ENCODE data around the gene ATP5F1B.

Gene ATP5F1B

GRCh38 chr12:56616244-56616643 lies 29.5 kb downstream of the ATP5F1B start:
- no peak for DNase-seq

- no peak for DNase-seq
Measured at GRCh38 chr12:56614627-56615026, 31.2 kb downstream of the ATP5F1B start.

DNA sequence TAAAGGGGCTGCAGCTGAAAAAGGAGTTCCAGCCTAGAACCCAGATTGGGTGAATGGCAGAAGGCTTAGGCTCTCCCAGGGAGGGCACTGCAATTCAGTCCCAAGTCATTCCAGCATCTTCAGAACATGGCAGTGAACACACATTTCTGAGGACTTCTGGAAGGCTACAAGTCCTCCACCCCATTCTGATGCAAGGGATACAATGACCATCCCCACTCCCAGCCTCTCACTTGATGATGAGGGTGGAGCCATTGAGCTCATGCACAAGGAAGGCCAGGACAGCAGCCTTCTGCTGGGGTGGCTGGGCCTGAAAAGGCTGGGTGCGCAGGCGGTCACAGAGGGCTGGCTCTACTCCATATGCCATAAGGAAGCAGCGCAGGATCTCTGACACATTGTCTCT lies 41.4 kb downstream of the ATP5F1B start:
- DNase-seq: no peak

- DNase-seq: no peak
Measured at GRCh38 chr12:56602239-56602638, 43.5 kb downstream of the ATP5F1B start.

DNA sequence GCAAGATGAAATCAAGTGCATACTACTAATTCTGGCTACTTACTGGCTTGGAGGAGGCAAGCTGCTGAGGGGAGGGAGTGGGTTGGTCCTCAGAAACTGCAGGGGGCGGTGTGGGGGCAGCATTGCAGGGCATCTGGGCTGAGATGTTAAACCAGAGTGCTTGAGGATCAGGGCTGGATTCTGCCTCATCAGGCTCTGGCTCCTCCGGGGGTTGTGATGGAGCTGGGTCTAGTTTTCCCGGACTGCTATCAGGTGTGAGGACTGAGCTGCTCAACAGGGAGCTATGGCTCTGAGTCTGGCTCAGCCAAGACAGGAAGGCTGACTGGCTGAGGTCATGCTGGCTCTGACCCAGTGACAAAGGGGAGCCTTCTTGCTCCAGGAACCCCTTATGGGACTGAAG lies 44.3 kb downstream of the ATP5F1B start:
- DNase-seq: peak; percentile 15

DNA sequence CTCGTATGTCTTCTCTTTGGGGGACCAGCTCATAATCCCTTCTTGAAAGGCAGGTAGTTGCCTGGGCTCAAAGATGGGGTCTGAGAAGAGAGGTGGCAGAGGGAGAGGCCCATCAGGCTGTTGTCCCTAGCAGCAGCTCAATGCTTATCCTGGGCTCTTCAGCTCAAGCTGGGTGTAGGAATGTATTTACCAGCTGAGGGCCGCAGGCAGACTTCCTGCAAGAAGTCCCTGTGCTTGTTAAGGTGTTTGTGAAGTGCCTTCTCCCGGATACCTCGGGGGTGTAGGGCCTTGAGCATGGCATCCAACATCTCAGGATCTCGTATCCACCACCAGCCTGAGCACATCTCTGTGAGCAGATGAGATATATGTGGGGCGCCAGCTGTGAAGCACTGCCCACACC lies 45.0 kb downstream of the ATP5F1B start:
- no peak for DNase-seq

GRCh38 chr12:56599797-56600196 lies 46.0 kb downstream of the ATP5F1B start:
- DNase-seq: no peak

GRCh38 chr12:56599041-56599440 lies 46.7 kb downstream of the ATP5F1B start:
- DNase-seq: no peak

DNA sequence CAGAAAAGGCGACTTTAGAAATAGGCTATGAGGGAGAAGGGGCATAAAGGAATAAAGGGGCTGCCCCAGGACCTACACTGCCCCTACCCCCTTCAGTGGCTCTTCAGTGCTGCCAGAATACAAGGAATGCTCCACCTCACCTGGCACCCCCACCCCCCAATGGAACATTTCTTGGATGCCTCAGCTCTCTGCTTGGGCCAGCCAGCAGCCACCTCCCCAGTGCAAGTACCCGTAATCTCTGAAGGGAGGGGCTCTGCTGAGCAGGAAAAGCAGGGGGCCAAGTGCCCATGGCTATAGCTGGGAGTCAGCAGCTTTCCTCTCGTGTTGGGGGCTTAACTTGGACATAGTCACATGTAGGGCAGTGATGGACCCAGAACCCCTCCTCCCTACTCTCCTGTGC lies 49.0 kb downstream of the ATP5F1B start:
- no peak for DNase-seq

DNA sequence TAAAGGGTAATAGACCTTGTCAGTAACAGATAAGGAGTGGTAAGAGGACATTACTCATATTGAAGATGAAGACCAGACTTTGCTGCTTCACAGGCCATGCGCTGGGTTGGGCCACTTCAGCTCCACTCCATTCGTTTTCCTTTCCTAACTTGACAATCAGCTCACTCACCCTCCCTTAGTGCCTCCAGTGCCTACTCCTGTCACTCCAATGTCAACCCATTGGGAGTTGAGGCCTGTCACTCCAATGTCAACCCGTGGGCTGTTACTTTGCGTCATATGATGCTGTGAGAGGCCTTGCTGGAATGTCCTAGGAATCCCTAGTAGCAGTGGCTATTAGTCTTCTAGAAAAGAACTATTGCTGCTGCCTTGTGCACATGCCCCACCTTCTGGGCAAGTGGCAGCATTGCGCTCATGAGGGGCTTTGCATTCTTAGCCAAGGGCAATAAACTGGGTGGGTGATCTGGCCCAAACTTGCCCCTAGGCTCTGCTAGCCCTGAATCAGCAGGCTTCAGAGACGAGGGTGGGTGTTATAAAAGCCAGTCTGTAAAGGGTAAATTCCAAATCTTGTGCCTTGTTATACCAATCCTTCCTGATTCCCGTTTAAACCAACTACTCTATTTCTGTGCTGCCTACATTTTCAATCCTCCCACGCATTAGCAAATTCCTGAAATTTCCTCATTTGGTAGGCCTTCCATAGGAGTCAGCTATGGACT lies 51.7 kb downstream of the ATP5F1B start:
- DNase-seq: peak; percentile 67

- DNase-seq: no peak
Measured at GRCh38 chr12:56591961-56592360, 53.8 kb downstream of the ATP5F1B start.

DNA sequence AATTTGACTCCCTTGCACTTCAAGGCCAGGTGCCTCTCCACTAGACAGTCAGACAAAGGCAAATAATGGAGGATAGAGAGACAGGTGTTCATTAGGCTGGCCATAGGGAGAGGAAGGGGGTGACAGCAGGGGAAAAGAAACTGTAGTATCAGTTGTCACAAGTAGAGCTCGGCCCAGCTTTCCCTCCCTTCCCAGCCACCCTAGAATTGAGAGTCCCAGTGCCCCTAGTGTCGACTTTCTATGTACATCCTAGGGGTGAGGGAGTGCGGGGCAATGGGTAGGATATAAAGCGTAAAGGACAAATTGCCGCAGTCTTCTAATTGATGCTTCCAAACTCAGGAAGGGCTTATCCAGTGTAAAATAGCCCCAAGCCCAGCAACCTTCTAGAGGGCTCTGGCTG lies 54.7 kb downstream of the ATP5F1B start:
- no peak for DNase-seq

DNA sequence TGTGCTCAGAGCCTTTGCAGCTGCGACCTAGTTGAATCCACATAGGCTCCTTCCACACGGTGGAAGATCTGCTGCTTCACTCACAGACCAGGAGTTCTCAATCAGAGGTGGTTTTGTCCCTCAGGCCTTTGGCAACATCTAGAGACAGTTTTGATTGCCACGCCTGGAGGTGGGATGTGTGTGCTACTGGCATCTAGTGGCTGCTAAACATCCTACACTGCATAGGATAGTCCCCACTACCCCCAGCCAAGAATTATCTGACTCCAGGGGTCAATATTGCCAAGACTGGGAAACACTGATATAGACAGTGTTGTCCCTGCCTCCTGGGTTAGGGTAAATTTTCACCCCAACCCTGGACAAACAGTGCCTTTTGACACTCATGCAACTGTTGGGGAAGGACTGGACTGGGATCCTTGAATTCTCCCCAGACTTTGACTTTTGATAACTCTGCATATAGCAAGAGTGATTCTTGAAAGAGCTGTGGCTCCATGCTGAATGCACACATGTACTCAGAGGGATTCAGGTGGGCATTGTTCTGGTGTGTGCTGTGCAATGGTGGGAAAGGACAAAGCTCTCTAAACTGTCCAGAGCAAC lies 55.5 kb downstream of the ATP5F1B start:
- DNase-seq: peak; percentile 40

DNA sequence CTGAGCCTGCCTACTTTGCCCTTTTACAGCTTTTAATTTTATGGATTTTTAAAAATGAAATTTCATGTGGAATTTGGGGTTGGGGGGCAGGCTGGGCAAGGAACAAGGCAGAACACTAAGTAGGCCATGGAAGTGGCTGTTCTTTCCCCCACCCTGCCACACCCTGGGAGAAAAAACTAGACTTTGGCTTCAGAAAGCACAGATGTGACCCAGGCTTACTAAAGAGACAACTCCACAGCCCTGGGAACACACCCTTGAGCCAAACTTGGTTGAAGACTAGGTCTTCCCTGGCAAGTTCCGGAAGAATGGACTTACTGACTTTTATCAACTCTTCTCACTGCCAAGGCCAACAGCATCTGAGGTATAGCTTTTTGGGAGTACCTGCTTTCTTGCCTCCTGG lies 56.0 kb downstream of the ATP5F1B start:
- no peak for DNase-seq
